Peyer's patch (tissue), 4 donors: Measurements from ENCODE around the gene TUBGCP3.

Experiments used
- CTCF ChIP-seq, 6 experiments: fragments of 450-650 bp in 4 of 6; fragments of 200-600 bp in 2 of 6; sonication (generic) in 1 of 6; IDR thresholded peaks; one replicate each; pipeline ENCODE4 v1.5.1; 2017 to 2019; ENCODE audit warnings: antibody characterized with exemption in 6 of 6, mild to moderate bottlenecking in 3 of 6, moderate library complexity in 1 of 6
- POLR2A ChIP-seq, 2 donors: fragments of 450-650 bp; IDR thresholded peaks; one replicate each; pipeline ENCODE4 v1.5.1; 2017; ENCODE audit warnings: antibody characterized with exemption in 2 of 2, mild to moderate bottlenecking in 2 of 2, moderate library complexity in 2 of 2

- TF ChIP-seq CTCF (IDR thresholded peaks at IDR 0.05) (no peak), POLR2A (IDR thresholded peaks at IDR 0.05) (no peak)
These were observed 130.9 kb downstream of the TUBGCP3 start for GRCh38 chr13:112457081-112457480.
